GM21515 (cell line): ENCODE measurements around the gene STX8.
"Not testable (repeated sequence)": the region's sequence is repeated elsewhere in the genome, so short reads cannot be mapped to it uniquely, and the experiment has no call there.

Experiments
- ATAC-seq: cut with Tn5 transposase; IDR thresholded peaks from one replicate; pipeline ENCODE4 v1.9.1; 2021; ENCODE audit not compliant: unreplicated experiment

Gene STX8

GRCh38 chr17:9512323-9513168, 63.1 kb downstream of the STX8 start:
- no peak for ATAC-seq

DNA sequence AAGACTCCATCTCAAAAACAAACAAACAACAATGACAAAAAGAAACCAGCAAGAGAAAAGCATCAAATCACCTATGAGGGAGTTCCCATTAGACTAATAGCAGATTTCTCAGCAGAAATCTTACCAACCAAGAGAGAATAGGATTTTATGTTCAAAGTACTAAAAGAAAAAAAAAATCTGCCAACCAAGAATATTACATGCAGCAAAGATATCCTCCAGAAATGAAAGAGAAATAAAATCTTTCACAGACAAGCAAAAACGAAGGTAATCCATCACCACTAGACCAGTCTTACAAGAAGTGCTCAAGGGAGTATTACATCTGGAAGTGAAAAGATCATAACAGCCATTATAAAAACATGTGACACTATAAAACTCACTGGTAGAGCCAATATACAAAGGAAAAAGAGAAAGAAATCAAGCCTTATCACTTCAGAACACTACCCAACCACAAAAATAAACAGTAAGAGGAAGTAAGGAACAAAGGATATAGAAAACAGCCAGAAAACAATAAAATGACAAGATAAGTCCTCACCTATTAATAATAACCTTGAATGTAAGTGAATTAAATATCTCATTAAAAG, 66.3 kb downstream of the STX8 start:
- no peak for ATAC-seq

- ATAC-seq = no peak
These were observed 76.6 kb downstream of the STX8 start for GRCh38 chr17:9499041-9499440.

DNA sequence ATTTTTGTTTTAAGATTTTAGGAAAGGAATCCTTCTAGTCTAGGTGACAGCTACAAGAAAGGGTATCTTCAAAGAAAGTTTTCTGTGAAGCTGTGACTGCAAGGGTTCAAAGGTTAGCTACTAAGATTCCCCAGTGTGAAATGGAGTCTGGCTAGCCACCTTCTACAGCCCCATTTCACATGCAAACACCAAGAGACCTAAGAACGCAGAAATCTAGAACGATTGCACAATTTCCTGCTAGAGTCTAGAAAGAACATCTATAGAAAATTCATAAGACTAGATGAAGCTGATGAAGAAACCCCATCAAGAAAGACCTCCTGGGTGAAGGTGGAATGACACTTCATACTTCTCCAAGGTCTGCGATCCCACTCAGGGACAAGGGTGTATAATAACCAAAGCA, 77.1 kb downstream of the STX8 start:
- ATAC-seq = no peak

GRCh38 chr17:9488556-9488955, 87.1 kb downstream of the STX8 start:
- ATAC-seq = no peak

DNA sequence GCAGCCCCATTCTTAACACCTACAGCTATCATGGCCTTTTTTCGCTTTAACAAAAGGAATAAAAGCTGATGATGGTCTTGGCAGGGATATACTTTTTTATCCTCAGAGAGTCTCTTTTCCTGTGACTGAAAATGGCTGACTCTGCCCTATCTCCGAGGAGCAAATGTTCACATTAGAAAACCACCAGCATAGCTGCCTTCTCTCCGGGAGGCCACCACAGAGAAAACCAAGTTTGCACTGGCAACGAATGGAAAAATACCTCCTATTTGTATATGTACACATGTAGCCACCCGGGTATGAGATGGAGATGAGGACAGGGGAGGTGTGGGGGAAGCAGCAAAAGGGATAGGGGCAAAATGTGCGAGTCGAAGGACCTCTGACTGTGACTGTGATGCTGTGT, 88.2 kb downstream of the STX8 start:
- no peak for ATAC-seq

DNA sequence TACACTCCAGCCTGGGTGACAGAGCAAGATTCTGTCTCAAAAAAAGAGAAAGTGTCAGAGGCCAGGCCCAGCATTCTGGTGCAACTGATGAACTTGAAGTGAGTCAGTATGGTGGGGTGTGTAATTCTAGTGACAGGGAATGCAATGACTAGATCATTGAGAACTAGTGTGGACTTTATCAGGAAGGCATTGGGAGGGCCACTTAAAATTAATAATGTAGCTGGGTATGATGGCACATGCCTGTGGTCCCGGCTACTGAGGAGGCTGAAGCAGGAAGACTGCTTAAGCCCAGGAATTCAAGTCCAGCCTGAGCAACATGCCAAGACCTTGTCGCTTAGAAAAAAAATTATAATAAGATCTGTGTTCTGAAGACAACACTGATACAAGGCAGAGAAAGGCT, 90.8 kb downstream of the STX8 start:
- no peak for ATAC-seq

DNA sequence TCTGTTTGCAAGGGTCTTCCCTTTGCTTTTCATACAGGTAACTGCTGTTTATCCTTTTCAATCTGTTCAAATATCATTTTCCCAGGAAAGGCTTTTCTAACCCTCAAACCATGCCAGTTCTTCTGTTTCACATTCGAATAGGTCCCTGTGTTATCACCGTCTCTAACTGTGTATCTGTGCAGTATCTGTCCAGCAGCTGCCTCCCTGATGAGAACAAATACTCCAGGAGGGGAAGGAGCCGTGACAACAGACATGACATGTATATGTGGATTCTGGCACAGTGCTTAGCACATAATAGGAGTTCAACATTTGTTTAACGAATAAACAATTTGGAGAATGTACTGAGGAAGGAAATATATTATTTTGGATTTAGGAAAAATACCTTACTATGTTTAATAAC, 95.7 kb downstream of the STX8 start:
- no peak for ATAC-seq

DNA sequence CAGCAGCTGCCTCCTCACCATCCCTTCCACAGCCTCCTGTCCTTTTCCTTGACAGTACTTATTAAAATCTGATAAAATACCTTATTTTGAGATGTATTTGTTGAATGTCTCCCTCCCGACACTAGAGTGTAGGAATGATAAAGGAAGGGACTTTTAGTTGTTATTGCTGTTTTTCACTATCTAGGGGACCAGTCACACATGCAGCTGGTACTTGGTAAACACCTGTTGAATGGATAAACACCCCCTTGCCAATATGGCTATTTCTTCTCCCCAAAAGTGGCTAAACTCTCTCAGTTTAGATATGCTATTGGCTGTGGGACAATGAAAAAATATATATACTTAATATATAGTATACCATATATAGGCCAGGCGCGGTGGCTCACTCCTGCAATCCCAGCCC, 96.7 kb downstream of the STX8 start:
- ATAC-seq = no peak

DNA sequence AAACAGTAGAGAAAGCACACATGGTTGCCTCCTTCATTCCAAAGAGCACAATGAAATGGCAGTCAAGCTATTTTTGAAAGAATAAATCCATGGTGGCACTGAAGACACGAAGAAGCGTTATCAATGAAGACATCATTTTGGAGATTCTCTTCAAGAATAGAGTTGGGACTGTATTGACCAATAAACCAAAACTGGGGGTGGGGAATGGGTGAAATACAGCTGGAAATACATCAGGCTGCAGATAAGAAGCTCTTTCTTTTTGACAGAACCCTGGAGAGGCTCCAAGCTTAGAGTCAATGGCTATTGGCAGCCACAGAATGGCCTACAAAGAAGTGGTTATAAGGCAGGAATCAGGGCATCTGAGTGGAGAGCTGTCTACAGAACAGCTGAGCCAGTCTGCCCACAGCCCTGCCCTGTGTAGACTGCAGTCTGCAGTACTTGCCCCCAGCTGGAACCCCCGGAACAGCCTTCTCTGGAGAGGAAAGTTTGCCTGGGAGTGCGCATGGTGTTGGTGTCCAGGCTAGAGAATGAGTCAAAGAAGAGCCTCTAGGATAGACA, 100.4 kb downstream of the STX8 start:
- no peak for ATAC-seq

DNA sequence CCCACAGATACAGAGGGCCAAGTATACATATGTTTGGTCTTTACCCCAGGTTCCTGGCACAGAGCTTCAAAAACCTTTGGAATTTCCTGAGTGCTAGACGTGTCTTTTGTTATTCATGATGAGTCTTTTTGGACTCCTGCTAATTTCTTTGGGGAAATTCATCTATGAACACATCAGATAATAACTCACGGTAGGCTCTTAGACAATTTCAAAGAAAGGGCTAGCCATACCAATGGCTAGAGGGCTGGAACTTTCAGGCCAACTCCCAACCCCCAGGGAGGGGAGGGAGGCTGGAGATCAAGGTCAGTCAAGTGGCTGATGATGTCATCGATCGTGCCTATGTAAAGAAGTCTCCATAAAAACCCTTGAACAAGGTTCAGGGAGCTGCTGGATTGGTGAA, 101.9 kb downstream of the STX8 start:
- ATAC-seq = no peak

DNA sequence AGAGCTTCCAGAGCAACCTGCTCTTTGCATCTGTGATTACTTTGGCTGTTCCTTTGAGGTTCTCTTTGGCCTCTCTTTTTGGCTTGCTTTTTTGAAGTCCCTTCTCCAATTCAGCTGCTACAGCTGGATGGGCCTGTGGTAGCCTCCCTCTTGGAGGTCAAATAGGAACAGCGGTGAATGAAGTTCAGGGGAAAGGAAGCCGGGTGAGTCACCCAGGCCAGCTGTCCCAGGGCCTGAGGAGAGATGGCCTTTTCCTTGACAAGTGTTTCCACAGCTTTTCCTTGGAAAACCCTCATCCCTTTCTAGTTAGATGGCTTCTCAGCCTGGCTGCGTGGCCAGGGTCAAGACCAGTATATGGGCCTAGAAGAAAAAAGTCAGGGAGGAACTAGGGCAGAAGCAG, 103.1 kb downstream of the STX8 start:
- no peak for ATAC-seq

GRCh38 chr17:9472094-9472493, 103.5 kb downstream of the STX8 start:
- ATAC-seq = no peak

DNA sequence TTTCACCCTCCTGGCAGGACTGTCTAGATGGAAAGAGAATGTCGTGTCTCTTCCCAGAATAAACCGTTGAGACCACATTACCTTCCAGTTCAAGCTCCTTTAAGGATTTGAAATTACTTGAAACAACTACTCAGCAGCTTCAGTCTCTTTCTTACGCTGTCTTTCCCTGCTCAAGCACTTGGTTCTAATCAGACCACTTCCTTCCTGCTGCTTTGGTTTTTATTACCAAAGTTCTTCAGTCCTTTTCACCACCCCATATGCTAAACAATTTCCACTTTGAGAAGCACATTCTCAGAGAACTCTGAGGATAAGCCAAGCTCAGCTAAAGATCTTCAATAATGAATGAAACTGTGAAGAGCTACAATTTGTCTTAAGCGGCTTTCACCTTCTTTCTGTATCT, 105.4 kb downstream of the STX8 start:
- no peak for ATAC-seq

GRCh38 chr17:9468937-9469336, 106.7 kb downstream of the STX8 start:
- no peak for ATAC-seq

DNA sequence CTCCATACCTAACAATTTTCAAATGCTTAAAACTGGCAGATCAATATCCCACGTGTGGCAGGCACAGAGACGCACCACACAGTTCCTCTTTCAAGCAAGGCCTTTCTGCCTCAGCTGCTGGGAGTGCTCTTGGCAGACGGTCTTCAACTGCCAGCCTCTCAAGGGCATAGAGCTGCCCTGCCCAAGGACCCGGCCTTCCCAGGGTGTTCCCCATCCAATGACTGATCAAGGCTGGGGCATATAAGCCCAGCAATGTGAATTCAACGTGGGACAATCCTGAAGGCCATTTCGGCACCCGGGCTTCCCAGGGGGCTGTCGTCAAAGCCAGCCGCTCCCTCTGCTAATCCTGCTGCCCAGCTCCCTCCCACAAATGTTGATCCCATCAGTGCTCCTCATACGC, 107.1 kb downstream of the STX8 start:
- ATAC-seq = no peak

- no peak for ATAC-seq
These were observed 108.1 kb downstream of the STX8 start for GRCh38 chr17:9467518-9467917.

- ATAC-seq = no peak
These were observed 110.3 kb downstream of the STX8 start for GRCh38 chr17:9465210-9465921.

DNA sequence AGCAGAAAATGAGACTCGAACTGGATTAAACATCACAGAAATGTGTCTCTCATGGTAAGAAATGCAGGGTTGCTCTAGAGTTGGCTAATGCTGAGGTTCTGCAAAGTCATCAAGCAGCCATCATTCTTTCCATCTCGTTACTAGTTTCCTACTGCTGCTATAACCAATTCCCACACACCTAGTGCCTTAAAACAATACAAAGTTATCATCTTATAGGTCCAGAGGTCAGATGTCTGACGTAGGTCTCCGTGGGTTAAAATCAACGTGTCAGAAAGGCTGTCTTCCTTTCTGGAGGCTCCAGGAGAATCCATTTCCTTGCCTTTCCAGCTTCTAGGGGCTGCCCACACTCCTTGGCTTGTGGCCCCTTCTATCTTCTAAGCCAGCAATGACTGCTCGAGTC, 118.6 kb downstream of the STX8 start:
- ATAC-seq = no peak

DNA sequence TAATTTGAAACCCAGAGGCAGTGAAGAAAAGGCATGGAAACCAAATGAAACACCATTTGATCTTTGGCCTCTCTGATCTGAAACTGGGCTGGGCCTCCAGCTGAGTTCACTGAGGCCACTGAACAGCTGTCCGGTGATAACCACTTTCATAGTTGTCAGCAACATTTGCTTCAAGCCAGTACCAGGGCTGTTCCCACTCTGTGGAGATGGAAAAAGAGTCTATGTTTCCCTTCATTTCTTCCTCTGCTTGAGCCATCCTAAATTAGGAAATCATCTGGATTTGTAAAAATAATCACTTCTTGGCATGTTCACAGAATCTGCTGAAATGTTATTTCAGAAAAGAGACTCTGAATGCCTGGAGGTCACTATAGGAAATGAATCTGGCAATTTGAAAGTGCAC, 119.3 kb downstream of the STX8 start:
- ATAC-seq = no peak

- ATAC-seq = no peak
These were observed 123.7 kb downstream of the STX8 start for GRCh38 chr17:9451934-9452333.

- not testable (repeated sequence) for ATAC-seq
These were observed 128.3 kb downstream of the STX8 start for GRCh38 chr17:9447298-9447697.
